ENCODE data around the gene DUSP22.

The DUSP22 gene

GRCh38 chr6:294656-295565 lies 2.6 kb downstream of the DUSP22 start:
- Histone ChIP-seq H2AFZ (ENCODE audit: low read depth, low read length) (no peak overlapping the region), H3K4me3 (ENCODE audit: insufficient read depth in 1 of 2, low read depth in 1 of 2, low read length in 2 of 2) (no peak overlapping the region), H3K4me2 (ENCODE audit: low read length, poor library complexity, severe bottlenecking) (no peak overlapping the region), H3K36me3 (ENCODE audit: control insufficient read depth in 1 of 2, insufficient read depth in 2 of 2, low read depth in 1 of 2, low read length in 2 of 2) (no peaks in the 10 kb centered on the region), H2BK120ac (ENCODE audit: low read depth, low read length) (no peak overlapping the region), H3K23ac (ENCODE audit: low read length in 2 of 2) (no peak overlapping the region), H3K9ac (ENCODE audit: low read length) (no peak overlapping the region), H2BK12ac (ENCODE audit: low read length in 2 of 2) (no peak overlapping the region), H3K27me3 (ENCODE audit: control insufficient read depth in 1 of 2, insufficient read depth in 1 of 2, low read length in 2 of 2) (no peaks in the 10 kb centered on the region), H3K4me1 (ENCODE audit: control insufficient read depth, insufficient read depth, low read depth, low read length) (peaks cover 5% of the 10 kb centered on the region), H3K18ac (ENCODE audit: low read depth in 1 of 2, low read length in 2 of 2) (no peak overlapping the region), H3K79me1 (replicated peaks; ENCODE audit: low read length, poor library complexity, severe bottlenecking) (peaks cover 14% of the 10 kb centered on the region), H2BK15ac (ENCODE audit: low read depth, poor library complexity, severe bottlenecking) (no peak overlapping the region), H4K8ac (ENCODE audit: low read length) (no peak overlapping the region), H4K91ac (ENCODE audit: low read length) (no peak overlapping the region), H3K14ac (ENCODE audit: low read length in 2 of 2) (no peak overlapping the region), H3K9me3 (ENCODE audit: control insufficient read depth, low read length) (no peaks in the 10 kb centered on the region), H3K27ac (ENCODE audit: low read length, poor library complexity, severe bottlenecking) (no peak overlapping the region), H2AK5ac (ENCODE audit: low read length, severe bottlenecking) (no peak overlapping the region), H2BK5ac (ENCODE audit: low read depth, low read length, poor library complexity, severe bottlenecking) (no peak overlapping the region), H3K4ac (ENCODE audit: low read depth in 1 of 2, low read length in 2 of 2) (no peak overlapping the region)
- 81% methylated on average over 15 of the region's 17 CpGs for WGBS
- DNase-seq, result no peak

- WGBS, result 61% methylated on average over 9 of the region's 9 CpGs
- H3K9ac ChIP-seq (ENCODE audit: low read length), result peak overlapping the region; percentile 0
- no peak overlapping the region for H2BK120ac ChIP-seq (ENCODE audit: low read depth, low read length)
- peaks cover 5% of the 10 kb centered on the region for H3K4me1 ChIP-seq (ENCODE audit: control insufficient read depth, insufficient read depth, low read depth, low read length)
- H2BK5ac ChIP-seq (ENCODE audit: low read depth, low read length, poor library complexity, severe bottlenecking), result no peak overlapping the region
- no peak overlapping the region for H4K91ac ChIP-seq (ENCODE audit: low read length)
- no peak overlapping the region for H3K23ac ChIP-seq (ENCODE audit: low read length in 2 of 2)
- H3K14ac ChIP-seq (ENCODE audit: low read length in 2 of 2), result no peak overlapping the region
- no peak overlapping the region for H3K18ac ChIP-seq (ENCODE audit: low read depth in 1 of 2, low read length in 2 of 2)
- H4K8ac ChIP-seq (ENCODE audit: low read length), result no peak overlapping the region
- H2AFZ ChIP-seq (ENCODE audit: low read depth, low read length), result no peak overlapping the region
- H3K4ac ChIP-seq (ENCODE audit: low read depth in 1 of 2, low read length in 2 of 2), result no peak overlapping the region
- no peak overlapping the region for H2AK5ac ChIP-seq (ENCODE audit: low read length, severe bottlenecking)
- H3K4me3 ChIP-seq (ENCODE audit: insufficient read depth in 1 of 2, low read depth in 1 of 2, low read length in 2 of 2), result peak overlapping the region in 1 of 2 experiments; percentile 3
- H3K79me1 ChIP-seq (replicated peaks; ENCODE audit: low read length, poor library complexity, severe bottlenecking), result peaks cover 27% of the 10 kb centered on the region
- no peak for DNase-seq
- H3K36me3 ChIP-seq (ENCODE audit: control insufficient read depth in 1 of 2, insufficient read depth in 2 of 2, low read depth in 1 of 2, low read length in 2 of 2), result no peaks in the 10 kb centered on the region
- H2BK15ac ChIP-seq (ENCODE audit: low read depth, poor library complexity, severe bottlenecking), result no peak overlapping the region
- H2BK12ac ChIP-seq (ENCODE audit: low read length in 2 of 2), result no peak overlapping the region
- no peak overlapping the region for H3K4me2 ChIP-seq (ENCODE audit: low read length, poor library complexity, severe bottlenecking)
- no peaks in the 10 kb centered on the region for H3K27me3 ChIP-seq (ENCODE audit: control insufficient read depth in 1 of 2, insufficient read depth in 1 of 2, low read length in 2 of 2)
- H3K9me3 ChIP-seq (ENCODE audit: control insufficient read depth, low read length), result no peaks in the 10 kb centered on the region
- no peak overlapping the region for H3K27ac ChIP-seq (ENCODE audit: low read length, poor library complexity, severe bottlenecking)
Measured at GRCh38 chr6:296151-297122, 4.2 kb downstream of the DUSP22 start.

GRCh38 chr6:297571-298232 lies 5.4 kb downstream of the DUSP22 start:
- no peak overlapping the region for H3K27ac ChIP-seq (ENCODE audit: low read length, poor library complexity, severe bottlenecking)
- H3K4me1 ChIP-seq (ENCODE audit: control insufficient read depth, insufficient read depth, low read depth, low read length), result peaks cover 5% of the 10 kb centered on the region
- H3K14ac ChIP-seq (ENCODE audit: low read length in 2 of 2), result peak overlapping the region in 1 of 2 experiments; percentile 30
- no peak overlapping the region for H4K8ac ChIP-seq (ENCODE audit: low read length)
- 37% methylated on average over 4 of the region's 6 CpGs for WGBS
- H3K36me3 ChIP-seq (ENCODE audit: control insufficient read depth in 1 of 2, insufficient read depth in 2 of 2, low read depth in 1 of 2, low read length in 2 of 2), result peaks cover 0 to 2% of the 10 kb centered on the region in 2 experiments
- no peak overlapping the region for H3K4me3 ChIP-seq (ENCODE audit: insufficient read depth in 1 of 2, low read depth in 1 of 2, low read length in 2 of 2)
- H2BK12ac ChIP-seq (ENCODE audit: low read length in 2 of 2), result no peak overlapping the region
- no peak overlapping the region for H3K9ac ChIP-seq (ENCODE audit: low read length)
- no peak overlapping the region for H2AK5ac ChIP-seq (ENCODE audit: low read length, severe bottlenecking)
- no peak overlapping the region for H2AFZ ChIP-seq (ENCODE audit: low read depth, low read length)
- no peak overlapping the region for H2BK5ac ChIP-seq (ENCODE audit: low read depth, low read length, poor library complexity, severe bottlenecking)
- H2BK120ac ChIP-seq (ENCODE audit: low read depth, low read length), result no peak overlapping the region
- H3K18ac ChIP-seq (ENCODE audit: low read depth in 1 of 2, low read length in 2 of 2), result no peak overlapping the region
- no peak overlapping the region for H4K91ac ChIP-seq (ENCODE audit: low read length)
- H3K4ac ChIP-seq (ENCODE audit: low read depth in 1 of 2, low read length in 2 of 2), result no peak overlapping the region
- no peaks in the 10 kb centered on the region for H3K27me3 ChIP-seq (ENCODE audit: control insufficient read depth in 1 of 2, insufficient read depth in 1 of 2, low read length in 2 of 2)
- DNase-seq, result no peak
- no peak overlapping the region for H3K23ac ChIP-seq (ENCODE audit: low read length in 2 of 2)
- no peak overlapping the region for H3K4me2 ChIP-seq (ENCODE audit: low read length, poor library complexity, severe bottlenecking)
- H2BK15ac ChIP-seq (ENCODE audit: low read depth, poor library complexity, severe bottlenecking), result no peak overlapping the region
- peaks cover 31% of the 10 kb centered on the region for H3K79me1 ChIP-seq (replicated peaks; ENCODE audit: low read length, poor library complexity, severe bottlenecking)
- H3K9me3 ChIP-seq (ENCODE audit: control insufficient read depth, low read length), result no peaks in the 10 kb centered on the region
